22Rv1 (cell line): Measurements from ENCODE around the gene ZNF217.
"Not testable (repeated sequence)": the region's sequence is repeated elsewhere in the genome, so short reads cannot be mapped to it uniquely, and the experiment has no call there.

ENCODE experiments used
- CTCF ChIP-seq: fragments of 450-650 bp; IDR thresholded peaks from 2 replicates; pipeline ENCODE4 v1.5.1; 2017; ENCODE audit warnings: mild to moderate bottlenecking
- ZFX ChIP-seq: fragments of 450-650 bp; IDR thresholded peaks from 2 replicates; pipeline ENCODE4 v1.6.1; 2017; ENCODE audit warnings: antibody characterized with exemption, borderline replicate concordance

- TF ChIP-seq CTCF, ZFX: not testable (repeated sequence)
These were observed 7.7 kb downstream of the ZNF217 start for GRCh38 chr20:53585910-53586309.
